HG03565 (cell line): Measurements from ENCODE around the gene DIDO1.

Experiments
- ATAC-seq: cut with Tn5 transposase; IDR thresholded peaks from one replicate; pipeline ENCODE4 v1.9.1; 2021; ENCODE audit warnings: mild to moderate bottlenecking, moderate library complexity; ENCODE audit not compliant: unreplicated experiment

The DIDO1 gene

DNA sequence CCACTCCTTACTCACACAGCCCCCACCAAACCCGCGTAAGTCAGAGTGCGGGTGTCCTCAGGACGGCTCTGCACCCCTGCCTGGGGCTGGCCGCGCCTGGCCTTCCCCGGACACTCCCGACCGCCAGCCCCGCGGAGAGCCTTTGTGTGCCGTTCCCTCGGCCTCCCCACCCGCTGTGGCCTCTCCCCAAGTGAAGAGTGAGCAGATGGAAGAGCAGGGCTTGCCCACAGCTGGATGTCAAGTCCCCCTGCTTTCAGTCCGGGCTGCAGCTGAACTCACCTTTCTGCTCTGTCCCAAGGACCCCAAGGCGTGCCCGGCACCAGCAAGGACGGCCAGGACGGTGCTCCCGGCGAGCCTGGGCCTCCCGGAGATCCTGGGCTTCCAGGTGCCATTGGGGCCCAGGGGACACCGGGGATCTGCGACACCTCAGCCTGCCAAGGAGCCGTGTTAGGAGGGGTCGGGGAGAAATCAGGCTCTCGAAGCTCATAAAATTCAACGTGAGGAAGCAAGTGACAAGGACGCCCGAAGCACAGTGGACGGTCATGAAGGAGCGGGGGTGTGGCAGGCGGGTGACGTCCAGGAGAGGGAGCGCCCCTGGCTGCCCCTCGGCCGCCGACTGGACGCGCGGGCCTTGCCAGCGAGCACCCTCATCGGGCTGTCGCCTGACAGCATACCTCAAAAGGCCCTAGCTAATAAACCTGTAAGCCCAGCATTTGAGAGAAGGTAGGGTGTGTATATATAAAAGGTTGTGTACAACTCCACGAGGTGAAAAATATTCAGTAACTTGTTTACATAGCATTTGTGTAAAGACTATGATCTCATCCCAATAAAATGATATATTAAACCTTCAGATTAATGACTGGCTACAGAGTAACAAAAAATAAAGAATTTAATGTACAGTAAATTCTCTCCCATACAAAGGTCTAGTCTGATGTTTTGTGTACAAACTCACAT lies 85.8 kb downstream of the DIDO1 start:
- no peak for ATAC-seq

DNA sequence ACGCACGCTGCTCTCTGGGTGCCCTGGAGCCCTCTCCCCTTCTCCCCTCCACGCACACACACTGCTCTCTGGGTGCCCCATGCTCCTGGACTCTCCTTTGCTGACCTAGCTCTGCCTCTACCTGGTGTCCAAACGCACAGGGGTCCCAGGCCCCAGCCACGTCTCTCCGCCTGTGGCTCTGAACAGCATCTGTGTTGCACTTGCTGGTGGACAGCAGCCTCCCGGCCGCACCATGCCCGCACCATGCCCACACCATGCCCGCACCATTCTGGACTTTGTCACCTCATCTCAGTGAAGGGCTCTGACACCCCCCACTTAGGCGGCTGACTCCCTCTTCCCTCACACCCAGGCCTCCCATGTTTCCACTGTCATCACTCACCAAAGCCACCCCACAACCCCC lies 86.5 kb downstream of the DIDO1 start:
- ATAC-seq = no peak

DNA sequence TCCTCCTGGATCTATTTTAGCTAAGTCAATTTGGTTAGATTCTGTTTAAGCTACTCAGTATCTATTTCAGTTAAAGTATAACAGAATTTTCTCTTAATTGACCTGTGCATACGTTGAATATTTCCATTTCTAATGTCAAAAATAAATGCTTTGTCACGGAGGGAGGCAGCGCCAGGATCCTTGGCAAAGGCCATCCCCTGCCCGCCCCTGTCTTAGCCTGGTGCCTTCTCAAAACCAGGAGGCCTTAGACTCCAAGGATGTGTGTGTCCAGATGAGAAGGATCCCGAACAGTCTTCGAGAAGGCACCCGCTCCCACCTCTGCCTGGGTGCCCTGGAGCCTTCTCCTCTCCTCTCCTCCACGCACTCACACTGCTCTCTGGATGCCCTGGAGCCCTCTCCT lies 87.0 kb downstream of the DIDO1 start:
- no peak for ATAC-seq

DNA sequence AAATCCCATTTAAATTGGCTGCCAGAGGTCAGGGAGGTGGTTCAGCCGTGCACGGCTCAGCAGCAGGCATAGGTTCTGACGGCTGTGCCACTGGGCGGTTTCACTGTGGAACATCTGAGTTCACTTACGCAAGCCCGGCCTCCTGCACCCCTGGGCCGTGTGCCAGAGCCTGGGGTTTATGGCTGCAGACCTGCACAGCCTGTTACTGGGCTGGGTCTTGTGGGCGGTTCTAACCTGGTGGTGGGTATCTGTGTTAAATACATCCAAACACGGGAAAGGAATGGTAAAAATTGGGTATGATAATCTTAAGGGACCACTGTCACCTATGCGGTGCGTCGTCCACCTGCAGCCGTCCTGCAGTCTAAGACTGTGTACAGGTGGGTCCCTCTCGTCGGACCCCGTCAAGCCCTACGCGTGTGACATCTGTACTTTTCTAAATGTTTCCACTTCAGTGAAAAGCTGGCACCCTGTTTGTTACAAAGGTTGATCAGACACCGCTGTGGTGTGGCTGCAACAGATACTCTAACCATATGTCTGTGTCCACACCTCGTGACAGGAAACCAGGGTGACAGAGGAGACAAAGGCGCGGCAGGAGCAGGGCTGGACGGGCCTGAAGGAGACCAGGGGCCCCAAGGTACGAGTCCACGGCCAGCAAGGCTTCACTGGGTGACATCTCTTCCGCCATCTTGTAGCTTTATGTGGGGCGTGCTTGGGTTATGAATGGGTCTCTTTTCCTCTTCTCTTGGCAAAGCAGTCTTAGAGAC lies 88.0 kb downstream of the DIDO1 start:
- no peak for ATAC-seq

DNA sequence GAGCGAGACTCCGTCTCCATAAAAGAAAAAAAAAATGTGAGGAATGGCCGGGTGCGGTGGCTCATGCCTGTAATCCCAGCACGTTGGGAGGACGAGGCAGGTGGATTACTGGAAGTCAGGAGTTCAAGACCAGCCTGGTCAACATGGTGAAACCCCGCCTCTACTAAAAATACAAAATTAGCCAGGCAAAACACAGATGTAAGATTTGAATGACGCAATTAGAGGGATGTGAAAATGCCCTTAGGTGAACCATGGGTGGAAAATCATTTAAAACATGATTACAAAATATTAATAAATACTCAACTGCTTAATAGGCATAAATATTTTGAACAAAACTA lies 88.5 kb downstream of the DIDO1 start:
- ATAC-seq = no peak

DNA sequence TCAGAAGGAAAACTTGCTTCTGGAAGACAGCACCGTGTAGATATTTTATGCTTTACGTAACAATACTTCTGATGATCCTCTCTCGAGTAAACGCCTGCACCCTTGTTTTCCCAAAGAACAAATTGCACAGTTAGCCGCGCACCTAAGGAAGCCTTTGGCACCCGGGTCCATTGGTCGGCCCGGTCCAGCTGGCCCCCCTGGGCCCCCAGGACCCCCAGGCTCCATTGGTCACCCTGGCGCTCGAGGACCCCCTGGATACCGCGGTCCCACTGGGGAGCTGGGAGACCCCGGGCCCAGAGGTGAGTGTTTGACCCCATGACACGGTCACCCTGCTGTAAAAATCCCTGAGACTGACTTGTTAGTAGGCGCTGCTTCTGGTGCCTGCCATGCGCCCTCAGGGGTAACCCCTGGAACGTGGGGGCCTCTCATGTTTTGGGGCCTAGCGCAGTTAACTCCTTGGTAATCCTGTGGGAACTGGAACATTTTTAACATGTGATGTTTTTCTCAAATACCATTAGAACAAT lies 89.3 kb downstream of the DIDO1 start:
- ATAC-seq = no peak

DNA sequence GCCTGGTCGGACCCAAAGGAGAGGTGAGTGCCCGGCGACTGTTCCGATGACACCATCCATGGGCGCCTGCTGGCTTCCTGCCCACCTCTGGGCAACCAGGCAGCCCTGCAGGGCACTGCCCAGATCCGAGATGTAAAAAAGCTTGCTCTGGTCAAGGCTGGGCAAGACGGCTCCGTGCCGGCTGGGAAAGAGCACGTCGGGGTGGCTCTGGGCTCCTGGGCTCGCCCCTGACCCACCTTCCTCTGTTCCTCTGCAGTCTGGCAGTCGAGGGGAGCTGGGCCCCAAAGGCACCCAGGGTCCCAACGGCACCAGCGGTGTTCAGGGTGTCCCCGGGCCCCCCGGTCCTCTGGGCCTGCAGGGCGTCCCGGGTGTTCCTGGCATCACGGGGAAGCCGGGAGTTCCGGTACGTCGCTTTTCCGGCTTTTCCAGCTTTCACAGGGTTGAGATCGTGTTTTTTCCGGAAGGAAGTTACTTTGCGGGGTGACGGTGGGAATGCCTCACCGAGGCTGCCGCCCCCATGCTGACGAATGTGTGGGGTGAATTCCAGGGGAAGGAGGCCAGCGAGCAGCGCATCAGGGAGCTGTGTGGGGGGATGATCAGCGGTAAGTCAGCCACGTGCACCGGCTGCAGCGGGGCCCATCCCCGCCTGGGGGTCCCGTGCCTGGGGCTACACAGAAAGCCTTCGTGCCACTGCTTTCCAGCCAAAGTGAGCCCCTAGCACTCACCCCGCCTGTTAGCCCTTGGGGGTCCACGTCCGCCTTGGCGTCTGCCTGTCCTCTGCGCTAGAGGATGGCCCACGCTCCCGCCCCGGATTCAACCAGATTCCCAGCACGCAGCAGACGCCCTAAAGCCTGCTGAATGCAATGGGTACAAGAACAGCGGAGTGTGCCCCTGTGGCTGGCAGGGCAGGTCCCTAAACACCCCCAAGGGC lies 90.1 kb downstream of the DIDO1 start:
- no peak for ATAC-seq

DNA sequence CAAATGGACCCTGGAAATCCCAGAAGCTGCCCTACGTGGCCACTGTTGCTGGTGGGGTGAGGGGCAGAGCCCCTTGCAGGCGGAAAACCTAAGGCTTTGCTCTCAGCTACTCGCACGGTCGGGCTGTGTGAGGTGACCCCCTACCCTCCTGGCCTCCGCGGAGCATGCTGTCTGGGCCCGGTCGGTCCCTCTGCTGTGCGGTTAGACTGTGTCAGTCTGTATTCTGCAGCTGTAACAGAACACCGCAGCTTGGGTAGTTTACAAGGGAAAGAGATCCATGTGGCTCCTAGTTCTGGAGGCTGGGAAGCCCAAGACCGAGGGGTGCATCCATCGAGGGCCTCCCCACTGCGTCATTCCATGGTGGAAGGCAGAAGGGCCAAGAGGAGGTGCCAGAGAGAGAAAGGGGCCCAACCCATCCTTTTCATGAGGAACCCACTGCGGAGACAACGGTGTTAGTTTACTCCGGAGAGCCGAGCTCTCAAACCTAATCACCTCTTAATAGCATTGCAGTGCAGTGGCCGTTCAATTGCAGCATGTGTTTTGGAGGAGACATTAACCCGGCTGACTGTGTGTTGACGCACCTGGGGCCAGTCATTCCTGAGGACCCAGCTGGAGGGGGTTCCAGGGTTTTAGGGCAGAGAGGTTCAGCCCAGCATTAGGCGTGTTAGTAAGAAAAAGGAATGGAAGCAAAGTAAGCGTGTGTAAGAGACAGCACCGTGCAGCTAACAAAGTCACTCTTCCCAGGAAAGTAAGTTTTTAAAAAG lies 91.2 kb downstream of the DIDO1 start:
- no peak for ATAC-seq

DNA sequence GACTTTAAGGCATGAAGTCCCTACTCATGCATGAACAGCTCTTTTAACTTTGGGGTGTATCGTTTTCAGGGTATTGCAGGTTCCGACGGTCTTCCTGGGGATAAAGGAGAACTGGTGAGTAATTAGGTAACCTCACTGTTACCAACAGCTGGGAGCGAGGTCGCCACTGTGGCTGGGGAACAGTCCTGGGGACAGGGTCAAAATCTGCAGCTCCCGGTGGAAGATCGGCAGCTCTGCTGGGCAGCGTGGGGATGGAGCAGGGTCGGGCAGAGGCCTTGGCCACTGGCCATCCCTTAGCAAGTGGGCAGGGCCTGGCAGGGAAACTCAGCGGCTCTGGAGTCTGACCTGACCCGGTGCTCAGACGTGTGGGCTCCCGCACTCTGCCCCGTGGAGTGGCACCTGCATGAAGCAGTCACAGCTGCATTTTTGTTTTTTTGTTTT lies 93.3 kb downstream of the DIDO1 start:
- no peak for ATAC-seq

DNA sequence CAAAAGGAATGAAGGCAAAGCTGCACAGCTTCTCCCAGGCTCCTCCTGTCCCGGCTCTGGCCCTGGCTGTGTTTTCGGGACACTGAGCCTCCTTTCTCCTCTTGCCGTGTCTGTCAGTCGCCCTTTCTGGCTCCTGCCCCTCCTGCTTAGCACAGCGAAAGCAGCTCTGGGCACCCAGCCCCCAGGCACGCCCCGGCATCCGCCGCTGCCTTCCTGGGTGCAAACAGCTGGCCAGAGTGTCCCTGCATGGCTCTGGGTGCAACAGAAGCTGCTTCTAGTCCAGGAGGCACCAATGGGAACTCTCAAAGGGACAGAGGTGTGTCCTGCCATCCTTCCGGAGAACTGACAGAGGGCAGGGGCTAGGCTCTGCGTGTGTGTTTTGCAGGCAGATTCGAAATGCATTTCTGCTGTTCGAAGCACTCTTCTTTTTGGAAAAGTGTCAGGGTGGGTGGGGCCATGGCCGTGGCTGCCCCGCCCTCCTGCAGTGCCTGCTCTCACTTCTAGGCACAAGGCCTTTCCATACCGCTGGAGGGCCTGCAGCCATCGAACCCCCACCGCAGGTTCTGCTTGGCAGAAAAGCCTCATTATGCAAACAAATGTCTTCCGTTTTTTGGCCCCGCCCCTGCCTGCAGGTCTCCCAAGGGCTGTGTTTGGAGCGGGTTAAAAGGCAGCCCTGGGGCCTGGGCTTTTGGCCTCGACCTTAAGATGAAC lies 93.9 kb downstream of the DIDO1 start:
- no peak for ATAC-seq

DNA sequence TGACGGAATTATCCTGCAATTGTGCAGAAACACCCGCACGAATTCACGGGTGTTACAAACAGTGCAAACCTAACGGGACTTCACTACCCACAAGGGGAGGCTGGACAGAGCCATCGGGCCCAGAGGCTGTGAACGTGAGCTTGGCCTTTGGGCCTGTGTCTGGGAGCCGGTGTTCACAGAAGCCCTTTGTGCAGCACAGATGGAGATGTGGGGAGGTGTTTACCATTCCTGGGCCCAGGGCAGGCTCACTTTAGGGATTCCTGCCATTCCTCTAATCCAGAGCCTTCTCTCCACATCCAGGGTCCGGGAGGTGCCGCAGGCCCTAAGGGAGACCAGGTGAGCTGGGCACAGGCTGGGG lies 94.5 kb downstream of the DIDO1 start:
- ATAC-seq = no peak

DNA sequence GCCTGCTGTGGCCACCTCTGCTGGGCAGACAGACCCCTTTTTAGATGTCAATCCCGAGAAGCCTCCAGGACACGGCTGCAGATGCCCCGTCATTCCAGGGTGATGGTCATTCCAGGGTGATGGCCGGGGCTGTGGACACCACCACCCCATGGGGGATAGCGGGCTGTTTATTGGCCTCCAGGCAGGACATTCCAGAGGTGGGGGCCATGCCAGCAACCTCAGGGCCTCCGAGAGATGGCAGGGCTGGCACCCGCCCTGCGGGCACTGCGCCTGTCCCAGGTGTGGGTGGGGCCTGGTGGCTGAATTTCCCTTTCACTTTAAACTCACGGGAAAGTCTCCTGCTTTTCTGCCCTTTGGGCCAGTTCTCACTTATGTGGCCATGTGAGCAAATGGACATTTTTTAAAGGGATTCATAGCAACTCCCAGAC lies 94.9 kb downstream of the DIDO1 start:
- ATAC-seq = no peak

DNA sequence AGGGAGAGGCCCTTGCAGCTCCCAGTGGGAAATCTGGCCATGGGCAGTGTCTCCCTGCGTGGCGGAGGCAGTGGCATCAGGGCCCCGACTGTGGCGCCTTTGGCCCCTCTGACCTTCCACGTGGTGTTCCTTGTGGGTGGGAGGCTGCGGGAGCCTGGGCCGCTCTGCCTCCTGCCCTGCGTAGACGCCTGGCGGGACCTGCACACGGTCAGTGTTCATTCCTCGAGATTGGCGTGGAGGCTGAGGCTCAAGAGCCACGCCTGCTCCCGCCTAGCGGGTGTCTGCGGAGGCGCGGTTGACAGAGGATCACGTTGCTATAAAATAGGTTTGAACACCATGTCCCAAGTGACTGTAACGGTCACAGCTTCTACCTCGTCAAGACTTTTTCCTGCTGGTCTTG lies 95.5 kb downstream of the DIDO1 start:
- ATAC-seq = no peak

DNA sequence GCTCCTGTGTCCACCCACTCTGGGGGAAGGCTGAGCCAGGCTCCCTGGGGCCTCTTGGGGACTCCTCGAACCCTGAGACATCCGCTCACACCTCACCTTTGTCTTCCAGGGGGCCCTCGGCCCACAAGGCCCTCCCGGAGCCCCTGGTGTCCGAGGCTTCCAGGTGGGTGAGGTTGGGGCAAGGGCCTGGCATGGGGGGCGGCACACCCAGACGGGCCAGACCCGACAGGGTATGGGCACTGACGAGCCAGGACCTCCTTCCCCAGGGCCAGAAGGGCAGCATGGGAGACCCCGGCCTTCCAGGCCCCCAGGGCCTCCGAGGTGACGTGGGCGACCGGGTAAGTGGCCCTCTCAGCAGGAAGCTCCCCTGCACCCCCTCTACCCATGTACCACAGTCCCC lies 96.1 kb downstream of the DIDO1 start:
- no peak for ATAC-seq

DNA sequence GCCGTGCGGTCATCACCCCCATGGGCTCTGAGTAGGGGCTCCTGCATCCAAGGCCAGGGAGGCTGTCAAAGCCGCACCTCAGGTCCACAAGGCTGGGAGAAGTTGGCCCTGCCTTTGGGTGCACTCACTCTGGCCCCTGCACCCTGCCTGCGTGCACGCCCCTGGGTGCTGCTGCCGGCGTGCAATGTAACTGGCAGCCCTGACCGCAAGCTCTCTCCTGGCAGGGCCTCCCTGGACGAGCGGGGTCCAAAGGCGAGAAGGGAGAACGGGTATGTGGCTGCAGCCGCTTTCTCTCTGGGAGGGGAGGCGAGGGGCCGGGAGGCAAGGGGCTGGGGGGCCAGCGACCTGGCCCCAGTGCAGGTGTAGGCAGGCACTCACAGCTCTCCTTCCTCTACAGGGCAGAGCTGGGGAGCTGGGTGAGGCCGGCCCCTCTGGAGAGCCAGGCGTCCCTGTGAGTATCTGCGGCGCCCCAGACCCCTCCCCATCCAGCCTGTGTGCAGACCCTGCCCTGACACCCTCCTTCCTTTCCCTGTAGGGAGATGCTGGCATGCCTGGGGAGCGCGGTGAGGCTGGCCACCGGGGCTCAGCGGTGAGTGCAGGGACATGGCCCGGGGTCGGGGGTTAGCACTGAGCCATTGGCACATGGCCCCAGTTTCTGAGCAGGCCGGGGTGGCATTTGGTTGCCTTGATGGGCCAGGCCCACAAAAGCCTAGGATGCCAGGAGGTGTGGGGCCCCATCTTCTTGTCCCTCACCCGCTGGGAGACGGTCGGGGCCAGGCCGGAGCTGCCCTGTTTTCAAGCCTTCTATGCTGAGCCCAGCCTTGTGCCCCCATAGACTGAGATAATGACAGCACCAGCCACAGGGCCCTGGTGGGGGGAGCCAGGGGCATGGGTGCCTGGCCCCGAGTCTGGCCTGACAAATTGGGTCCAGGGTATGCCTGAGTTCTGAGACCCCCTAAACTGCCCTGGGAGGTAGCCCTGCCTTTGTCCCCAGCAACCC lies 96.8 kb downstream of the DIDO1 start:
- no peak for ATAC-seq

DNA sequence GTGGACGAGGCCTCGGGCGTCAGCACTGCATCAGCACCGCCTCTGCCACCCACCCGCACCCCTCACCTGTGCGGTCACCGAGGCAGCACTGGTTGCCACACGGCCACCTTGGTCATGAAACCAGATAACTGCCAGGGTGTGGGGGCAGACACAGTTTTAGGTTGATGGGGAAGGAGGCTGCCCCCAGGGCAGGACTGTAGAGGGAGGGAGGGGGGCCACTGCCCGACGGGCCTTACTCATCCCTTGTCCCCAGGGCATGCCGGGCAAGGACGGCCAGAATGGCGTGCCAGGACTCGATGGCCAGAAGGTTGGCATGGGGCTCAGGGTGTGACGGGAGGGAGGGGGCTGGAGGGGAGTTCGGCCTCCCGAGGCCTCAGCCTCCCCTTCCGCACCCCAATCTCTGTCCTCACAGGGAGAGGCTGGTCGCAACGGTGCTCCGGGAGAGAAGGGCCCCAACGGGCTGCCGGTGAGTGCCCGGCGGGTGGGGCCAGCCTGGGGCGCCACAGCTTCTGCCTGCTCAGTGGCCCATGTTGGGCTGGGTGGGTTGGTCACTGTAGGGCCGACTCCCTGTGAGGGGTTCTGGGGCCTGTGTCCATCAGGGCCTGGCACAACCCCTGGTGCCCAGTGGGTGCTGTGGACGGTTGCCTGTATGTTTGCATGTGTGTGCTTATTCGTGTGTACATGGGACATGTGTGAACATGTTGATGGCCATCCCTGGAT lies 97.6 kb downstream of the DIDO1 start:
- no peak for ATAC-seq

DNA sequence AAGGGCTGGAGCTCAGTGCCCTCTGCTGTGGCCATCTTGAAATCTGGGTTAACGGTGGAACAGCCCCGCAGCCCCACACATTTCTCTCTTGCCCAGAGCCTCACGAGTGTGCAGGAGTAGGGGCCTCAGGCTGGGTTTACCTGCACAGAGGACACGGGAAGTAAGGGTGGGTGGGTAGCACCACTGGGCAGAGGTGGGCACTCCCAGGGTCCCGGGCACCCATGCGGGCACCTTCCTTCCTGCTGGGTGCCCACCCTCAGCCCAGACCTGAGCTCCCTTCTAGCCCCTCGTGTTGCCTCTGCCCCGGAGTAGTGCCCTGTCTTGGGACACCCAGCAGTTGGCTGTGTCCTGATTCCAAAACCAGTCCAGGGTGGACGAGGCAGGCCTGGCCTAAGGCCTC lies 98.3 kb downstream of the DIDO1 start:
- no peak for ATAC-seq
